Lower leg skin (tissue), 3 donors: Measurements from ENCODE around the gene FBXO2.

Experiments used
- POLR2A ChIP-seq, 2 donors: fragments of 450-650 bp; IDR thresholded peaks; one replicate each; pipeline ENCODE4 v1.6.1; 2016 to 2017; ENCODE audit warnings: antibody characterized with exemption in 2 of 2, mild to moderate bottlenecking in 1 of 2, moderate library complexity in 1 of 2
- TF ChIP-seq, protein P1 (sequence below), 3 donors: fragments of 450-650 bp; IDR thresholded peaks; one replicate each; pipeline ENCODE4 v1.5.1; 2016; ENCODE audit warnings: antibody characterized with exemption in 3 of 3, mild to moderate bottlenecking in 3 of 3, moderate library complexity in 2 of 3

DNA sequence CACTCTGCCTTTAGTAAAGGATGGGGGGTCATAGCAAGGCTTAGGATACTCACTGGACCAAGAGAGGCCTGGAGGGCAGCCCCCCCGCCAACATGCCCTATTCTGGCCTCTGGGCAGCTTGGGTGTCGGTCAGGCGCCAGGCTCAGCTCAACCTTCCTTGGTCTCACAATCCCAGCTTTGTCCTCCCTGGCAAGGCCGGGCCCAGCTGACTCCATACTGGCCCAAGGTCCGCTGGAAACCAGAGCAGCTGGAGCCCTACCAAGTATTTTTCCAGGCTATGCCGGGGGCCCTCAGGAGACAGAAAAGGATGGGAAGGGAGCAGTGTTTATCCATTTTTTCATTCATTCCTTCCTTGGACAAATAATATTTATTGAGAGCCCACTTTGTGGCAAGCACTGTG lies 6.2 kb downstream of the FBXO2 start:
- no peak for TF ChIP-seq POLR2A (IDR thresholded peaks at IDR 0.05)
- TF ChIP-seq, protein P1, sequence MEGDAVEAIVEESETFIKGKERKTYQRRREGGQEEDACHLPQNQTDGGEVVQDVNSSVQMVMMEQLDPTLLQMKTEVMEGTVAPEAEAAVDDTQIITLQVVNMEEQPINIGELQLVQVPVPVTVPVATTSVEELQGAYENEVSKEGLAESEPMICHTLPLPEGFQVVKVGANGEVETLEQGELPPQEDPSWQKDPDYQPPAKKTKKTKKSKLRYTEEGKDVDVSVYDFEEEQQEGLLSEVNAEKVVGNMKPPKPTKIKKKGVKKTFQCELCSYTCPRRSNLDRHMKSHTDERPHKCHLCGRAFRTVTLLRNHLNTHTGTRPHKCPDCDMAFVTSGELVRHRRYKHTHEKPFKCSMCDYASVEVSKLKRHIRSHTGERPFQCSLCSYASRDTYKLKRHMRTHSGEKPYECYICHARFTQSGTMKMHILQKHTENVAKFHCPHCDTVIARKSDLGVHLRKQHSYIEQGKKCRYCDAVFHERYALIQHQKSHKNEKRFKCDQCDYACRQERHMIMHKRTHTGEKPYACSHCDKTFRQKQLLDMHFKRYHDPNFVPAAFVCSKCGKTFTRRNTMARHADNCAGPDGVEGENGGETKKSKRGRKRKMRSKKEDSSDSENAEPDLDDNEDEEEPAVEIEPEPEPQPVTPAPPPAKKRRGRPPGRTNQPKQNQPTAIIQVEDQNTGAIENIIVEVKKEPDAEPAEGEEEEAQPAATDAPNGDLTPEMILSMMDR (IDR thresholded peaks at IDR 0.05): no peak
